Measurements from ENCODE around the gene TUBA1C. TPM values are rescaled to one million over a fixed set of nuclear protein-coding genes. Genes with fewer than 3 reads are reported as not detected.

The TUBA1C gene
- total RNA-seq = 100 to 1,000 TPM; 341 to 945 TPM

GRCh38 chr12:49264873-49265792 is at the start of gene TUBA1C:
Gene TUBA1C, plus strand, starts transcription at chr12:49265082. Its CDS starts 100 bp downstream, at chr12:49265182.

GRCh38 chr12:49295082-49295936 is 30.4 kb downstream of the TUBA1C start, which contains the start of gene PRPH:
Gene PRPH, plus strand, starts transcription at chr12:49295147. Its CDS starts 54 bp downstream, at chr12:49295201.

GRCh38 chr12:49322708-49323523 is 58.0 kb downstream of the TUBA1C start, which contains the start of gene TROAP:
Gene TROAP, plus strand, starts transcription at chr12:49323255. Its CDS starts 354 bp downstream, at chr12:49323609.

Other genes with a start within 250 kb of the TUBA1C start
- 10 to 100 TPM; 65.7 to 72.6 TPM for gene PRKAG1, start 246.3 kb upstream of the TUBA1C start, total RNA-seq
- gene KMT2D, start 204.3 kb upstream of the TUBA1C start, total RNA-seq = 10 to 100 TPM; 25.8 to 38.6 TPM
- 1 to 10 TPM; 1.4 to 6.3 TPM for gene RHEBL1, start 195.1 kb upstream of the TUBA1C start, total RNA-seq
- under 1 TPM; under 0.01 to 0.33 TPM for gene DHH, start 170.3 kb upstream of the TUBA1C start, total RNA-seq
- gene LMBR1L, start 154.2 kb upstream of the TUBA1C start, total RNA-seq = 10 to 100 TPM; 32.3 to 42.3 TPM
- gene TUBA1B, start 133.7 kb upstream of the TUBA1C start, total RNA-seq = 1,000 to 10,000 TPM; 1,307 to 3,075 TPM
- gene TUBA1A, start 76.0 kb upstream of the TUBA1C start, total RNA-seq = 100 to 1,000 TPM; 525 to 648 TPM
- not detected for gene PRPH, start 30.1 kb downstream of the TUBA1C start, total RNA-seq
- 10 to 100 TPM; 26.8 to 45.0 TPM for gene TROAP, start 58.2 kb downstream of the TUBA1C start, total RNA-seq
- gene C1QL4, start 72.1 kb downstream of the TUBA1C start, total RNA-seq = under 1 TPM in 1 of 2 donors, not detected in 1; under 0.01 TPM
- gene DNAJC22, start 81.8 kb downstream of the TUBA1C start, total RNA-seq = 1 to 10 TPM; 1.7 to 5.3 TPM
- 10 to 100 TPM; 24.8 to 35.0 TPM for gene SPATS2, start 102.4 kb downstream of the TUBA1C start, total RNA-seq